GM20000 (cell line): ENCODE data around the gene DUSP28.

ENCODE experiments used
- DNase-seq: peaks from one replicate; pipeline ENCODE4 v3.0.0; 2012; ENCODE audit warnings: low spot score
- CTCF ChIP-seq: IDR thresholded peaks from 2 replicates; pipeline ENCODE4 v1.5.1; 2012; ENCODE audit warnings: mild to moderate bottlenecking, control low read depth; ENCODE audit errors: extremely low read depth, missing control alignments

DUSP28 gene

GRCh38 chr2:240602266-240603050, 42.3 kb downstream of the DUSP28 start:
- peak; percentile 32 for DNase-seq
- no peak for TF ChIP-seq CTCF

GRCh38 chr2:240603081-240603835, 43.1 kb downstream of the DUSP28 start:
- no peak for DNase-seq
- no peak for TF ChIP-seq CTCF

GRCh38 chr2:240603846-240604245, 43.7 kb downstream of the DUSP28 start:
- no peak for TF ChIP-seq CTCF
- DNase-seq = no peak

GRCh38 chr2:240604291-240604938, 44.3 kb downstream of the DUSP28 start:
- peak; percentile 18 for TF ChIP-seq CTCF
- peak; percentile 78 for DNase-seq

GRCh38 chr2:240604939-240605716, 45.0 kb downstream of the DUSP28 start:
- no peak for TF ChIP-seq CTCF
- no peak for DNase-seq

- no peak for DNase-seq
- no peak for TF ChIP-seq CTCF
These were observed 45.9 kb downstream of the DUSP28 start for GRCh38 chr2:240605867-240606743.
